Activated T-cell treated with anti-CD3 and anti-CD28 coated beads for 48 hours (primary cell): ENCODE data around the gene TWSG1.
"Not testable (repeated sequence)": the region's sequence is repeated elsewhere in the genome, so short reads cannot be mapped to it uniquely, and the experiment has no call there.

Experiments
- DNase-seq: peaks from one replicate; pipeline ENCODE4 v3.0.0-alpha.2; 2020; ENCODE audit warnings: low read depth

Gene TWSG1

GRCh38 chr18:9335697-9336045 lies 1.1 kb downstream of the TWSG1 start:
- DNase-seq, result no peak

GRCh38 chr18:9336827-9337226 lies 2.3 kb downstream of the TWSG1 start:
- DNase-seq, result no peak

GRCh38 chr18:9337873-9338272 lies 3.3 kb downstream of the TWSG1 start:
- no peak for DNase-seq

GRCh38 chr18:9340472-9340871 lies 5.9 kb downstream of the TWSG1 start:
- DNase-seq, result no peak

- DNase-seq, result no peak
These were observed 9.0 kb downstream of the TWSG1 start for GRCh38 chr18:9343577-9343976.

GRCh38 chr18:9346775-9347174 lies 12.2 kb downstream of the TWSG1 start:
- no peak for DNase-seq

GRCh38 chr18:9348079-9348671 lies 13.6 kb downstream of the TWSG1 start:
- DNase-seq, result no peak

GRCh38 chr18:9348766-9349165 lies 14.2 kb downstream of the TWSG1 start:
- no peak for DNase-seq

GRCh38 chr18:9353596-9353995 lies 19.0 kb downstream of the TWSG1 start:
- no peak for DNase-seq

GRCh38 chr18:9354256-9354655 lies 19.7 kb downstream of the TWSG1 start:
- no peak for DNase-seq

GRCh38 chr18:9356976-9357375 lies 22.4 kb downstream of the TWSG1 start:
- DNase-seq, result no peak

- no peak for DNase-seq
These were observed 25.2 kb downstream of the TWSG1 start for GRCh38 chr18:9359796-9360195.

- DNase-seq, result no peak
These were observed 26.6 kb downstream of the TWSG1 start for GRCh38 chr18:9361191-9361590.

- DNase-seq, result no peak
These were observed 28.3 kb downstream of the TWSG1 start for GRCh38 chr18:9362869-9363268.

GRCh38 chr18:9364242-9364641 lies 29.7 kb downstream of the TWSG1 start:
- DNase-seq, result no peak

GRCh38 chr18:9365406-9365805 lies 30.8 kb downstream of the TWSG1 start:
- no peak for DNase-seq

GRCh38 chr18:9366126-9366714 lies 31.6 kb downstream of the TWSG1 start:
- DNase-seq, result no peak

- DNase-seq, result not testable (repeated sequence)
These were observed 38.7 kb downstream of the TWSG1 start for GRCh38 chr18:9373254-9373653.

- no peak for DNase-seq
These were observed 44.5 kb downstream of the TWSG1 start for GRCh38 chr18:9379118-9379517.

- no peak for DNase-seq
These were observed 45.5 kb downstream of the TWSG1 start for GRCh38 chr18:9380101-9380500.

- DNase-seq, result no peak
These were observed 46.2 kb downstream of the TWSG1 start for GRCh38 chr18:9380621-9381395.

- DNase-seq, result no peak
These were observed 52.3 kb downstream of the TWSG1 start for GRCh38 chr18:9386879-9387278.

- DNase-seq, result no peak
These were observed 53.3 kb downstream of the TWSG1 start for GRCh38 chr18:9387891-9388290.

- no peak for DNase-seq
These were observed 55.1 kb downstream of the TWSG1 start for GRCh38 chr18:9389706-9390105.
